ENCODE results near the gene COASY.

Gene COASY

GRCh38 chr17:42613699-42614295, 51.8 kb downstream of the COASY start:
- no peak for DNase-seq (ENCODE audit: low read depth)
